ENCODE data around the gene PI4K2B. TPM values are rescaled to one million over a fixed set of nuclear protein-coding genes. Genes with fewer than 3 reads are reported as not detected.

Gene PI4K2B
- total RNA-seq, 1 donor from 2014 or later: 10.7 TPM

DNA sequence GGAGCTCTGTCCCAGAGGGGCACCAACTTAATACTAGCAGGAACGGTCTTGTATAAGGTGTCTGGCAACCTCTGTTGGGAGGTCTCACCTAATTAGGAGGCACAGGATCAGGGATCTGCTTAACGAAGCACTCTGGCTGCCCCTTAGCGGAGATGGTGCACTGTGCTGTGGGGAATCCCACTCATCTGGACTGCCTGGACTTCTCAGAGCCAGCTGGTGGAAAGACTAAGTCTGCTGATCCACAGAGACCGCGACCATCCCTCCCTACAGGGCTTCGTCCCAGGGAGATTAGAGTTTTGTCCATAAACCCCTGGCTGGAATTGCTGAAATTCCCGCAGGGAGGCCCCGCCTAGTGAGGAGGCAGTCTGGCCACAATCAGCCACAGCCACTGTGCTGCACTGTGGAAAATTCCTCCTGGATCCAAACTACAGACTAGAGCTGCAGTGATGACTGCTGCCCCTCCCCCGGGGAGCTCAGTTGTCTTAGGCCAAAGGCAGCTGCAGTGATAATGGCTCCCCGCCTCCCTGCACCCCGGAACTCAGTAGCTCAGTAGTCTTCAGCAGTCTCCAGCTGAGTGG is 56.7 kb downstream of the PI4K2B start:
- Mint-ChIP-seq H3K27me3 (ENCODE audit: low read depth) (peaks cover 14% of the 10 kb centered on the region), H3K4me1 (no peaks in the 10 kb centered on the region), H3K36me3 (ENCODE audit: low read depth) (peaks cover 3% of the 10 kb centered on the region), H3K4me3 (no peak overlapping the region), H3K9me3 (peaks cover 6% of the 10 kb centered on the region), H3K27ac (ENCODE audit: unreplicated experiment) (no peak overlapping the region)
- TF ChIP-seq, protein P1, sequence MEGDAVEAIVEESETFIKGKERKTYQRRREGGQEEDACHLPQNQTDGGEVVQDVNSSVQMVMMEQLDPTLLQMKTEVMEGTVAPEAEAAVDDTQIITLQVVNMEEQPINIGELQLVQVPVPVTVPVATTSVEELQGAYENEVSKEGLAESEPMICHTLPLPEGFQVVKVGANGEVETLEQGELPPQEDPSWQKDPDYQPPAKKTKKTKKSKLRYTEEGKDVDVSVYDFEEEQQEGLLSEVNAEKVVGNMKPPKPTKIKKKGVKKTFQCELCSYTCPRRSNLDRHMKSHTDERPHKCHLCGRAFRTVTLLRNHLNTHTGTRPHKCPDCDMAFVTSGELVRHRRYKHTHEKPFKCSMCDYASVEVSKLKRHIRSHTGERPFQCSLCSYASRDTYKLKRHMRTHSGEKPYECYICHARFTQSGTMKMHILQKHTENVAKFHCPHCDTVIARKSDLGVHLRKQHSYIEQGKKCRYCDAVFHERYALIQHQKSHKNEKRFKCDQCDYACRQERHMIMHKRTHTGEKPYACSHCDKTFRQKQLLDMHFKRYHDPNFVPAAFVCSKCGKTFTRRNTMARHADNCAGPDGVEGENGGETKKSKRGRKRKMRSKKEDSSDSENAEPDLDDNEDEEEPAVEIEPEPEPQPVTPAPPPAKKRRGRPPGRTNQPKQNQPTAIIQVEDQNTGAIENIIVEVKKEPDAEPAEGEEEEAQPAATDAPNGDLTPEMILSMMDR (conservative IDR thresholded peaks at IDR 0.05): no peak
- DNase-seq (ENCODE audit: low read depth, low spot score): no peak

- no peak overlapping the region for H3K27ac Mint-ChIP-seq (ENCODE audit: unreplicated experiment)
- no peak for DNase-seq (ENCODE audit: low read depth, low spot score)
- peaks cover 10% of the 10 kb centered on the region for H3K27me3 Mint-ChIP-seq (ENCODE audit: low read depth)
- peaks cover 3% of the 10 kb centered on the region for H3K36me3 Mint-ChIP-seq (ENCODE audit: low read depth)
- TF ChIP-seq, protein P1 (conservative IDR thresholded peaks at IDR 0.05): no peak
- H3K4me1 Mint-ChIP-seq: no peaks in the 10 kb centered on the region
- no peak overlapping the region for H3K4me3 Mint-ChIP-seq
- peaks cover 6% of the 10 kb centered on the region for H3K9me3 Mint-ChIP-seq
Observed at GRCh38 chr4:25291158-25291733, 57.4 kb downstream of the PI4K2B start.

- peaks cover 34% of the 10 kb centered on the region for H3K27me3 Mint-ChIP-seq (ENCODE audit: low read depth)
- no peak overlapping the region for H3K4me3 Mint-ChIP-seq
- H3K27ac Mint-ChIP-seq (ENCODE audit: unreplicated experiment): no peak overlapping the region
- no peak for DNase-seq (ENCODE audit: low read depth, low spot score)
- no peaks in the 10 kb centered on the region for H3K9me3 Mint-ChIP-seq
- no peaks in the 10 kb centered on the region for H3K4me1 Mint-ChIP-seq
- TF ChIP-seq, protein P1 (conservative IDR thresholded peaks at IDR 0.05): no peak
- no peaks in the 10 kb centered on the region for H3K36me3 Mint-ChIP-seq (ENCODE audit: low read depth)
Observed at GRCh38 chr4:25297528-25298242, 63.9 kb downstream of the PI4K2B start.

DNA sequence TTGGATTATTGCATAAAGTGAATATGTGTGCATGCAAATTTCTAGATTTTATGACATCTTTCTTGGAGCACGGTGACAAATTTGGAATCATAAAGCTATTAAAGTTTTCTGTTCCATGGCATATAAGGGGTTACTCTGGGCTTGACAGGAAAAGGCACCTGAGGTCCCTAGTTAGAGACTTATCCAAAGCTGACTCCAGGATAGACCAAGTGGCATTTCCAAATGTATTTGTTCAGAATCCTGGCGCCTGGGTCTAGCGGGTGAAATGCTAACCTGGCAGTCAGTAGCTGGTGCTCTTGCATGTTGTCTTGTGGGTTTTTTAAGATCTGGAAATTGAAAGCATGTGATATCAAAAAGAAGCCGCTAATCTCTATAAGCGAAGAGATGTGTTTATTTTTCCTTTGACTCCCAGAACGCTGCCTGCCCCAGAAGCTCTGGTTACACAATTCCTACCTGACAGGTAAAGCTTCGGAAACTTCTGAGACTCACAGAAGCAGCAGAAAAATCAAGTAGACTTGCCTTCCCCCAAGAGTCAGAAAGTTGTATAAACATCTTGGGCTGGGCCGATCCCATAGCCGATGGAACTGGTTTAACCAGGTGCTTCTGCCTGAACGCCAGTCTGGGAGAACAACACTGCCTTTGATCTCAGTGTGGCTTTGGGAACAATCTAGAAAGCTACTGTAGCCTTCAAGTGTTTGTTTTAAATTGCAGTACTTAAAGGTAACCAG is 65.8 kb downstream of the PI4K2B start:
- Mint-ChIP-seq H3K36me3 (ENCODE audit: low read depth) (no peaks in the 10 kb centered on the region), H3K27ac (ENCODE audit: unreplicated experiment) (no peak overlapping the region), H3K4me3 (no peak overlapping the region), H3K9me3 (no peaks in the 10 kb centered on the region), H3K27me3 (ENCODE audit: low read depth) (peaks cover 34% of the 10 kb centered on the region), H3K4me1 (no peaks in the 10 kb centered on the region)
- no peak for DNase-seq (ENCODE audit: low read depth, low spot score)
- TF ChIP-seq, protein P1 (conservative IDR thresholded peaks at IDR 0.05): no peak

DNA sequence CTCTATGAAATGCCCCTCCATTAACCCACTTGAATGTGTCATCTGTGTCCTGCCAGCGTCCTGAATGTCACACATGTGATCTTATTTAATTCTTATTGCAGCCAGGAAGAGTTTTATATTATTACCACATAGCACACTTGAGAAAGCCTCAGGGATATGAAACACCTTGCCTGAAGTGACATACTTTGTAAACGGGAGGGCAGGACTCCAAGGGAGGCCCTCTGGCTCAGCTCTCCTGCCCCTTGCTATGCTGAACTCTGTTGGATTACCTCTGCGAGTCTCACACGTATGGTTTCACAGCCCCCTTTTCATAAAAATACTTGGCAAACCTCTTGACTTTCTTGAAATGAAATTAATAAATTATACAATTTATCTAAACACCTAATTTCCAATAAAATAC is 67.6 kb downstream of the PI4K2B start:
- no peak for DNase-seq (ENCODE audit: low read depth, low spot score)
- Mint-ChIP-seq H3K27ac (ENCODE audit: unreplicated experiment) (no peak overlapping the region), H3K9me3 (no peaks in the 10 kb centered on the region), H3K4me3 (no peak overlapping the region), H3K27me3 (ENCODE audit: low read depth) (peaks cover 34% of the 10 kb centered on the region), H3K36me3 (ENCODE audit: low read depth) (no peaks in the 10 kb centered on the region), H3K4me1 (no peaks in the 10 kb centered on the region)
- TF ChIP-seq, protein P1 (conservative IDR thresholded peaks at IDR 0.05): no peak
